NCI-H2081 treated with DMSO at 0.1 percent for 48 hours (cell line): ENCODE data around the gene RWDD4.
"Not testable (repeated sequence)": the region's sequence is repeated elsewhere in the genome, so short reads cannot be mapped to it uniquely, and the experiment has no call there.

Experiments used
- DNase-seq: peaks from one replicate; lab custom pipeline; 2025; lab: John Stamatoyannopoulos, UW

The RWDD4 gene

DNA sequence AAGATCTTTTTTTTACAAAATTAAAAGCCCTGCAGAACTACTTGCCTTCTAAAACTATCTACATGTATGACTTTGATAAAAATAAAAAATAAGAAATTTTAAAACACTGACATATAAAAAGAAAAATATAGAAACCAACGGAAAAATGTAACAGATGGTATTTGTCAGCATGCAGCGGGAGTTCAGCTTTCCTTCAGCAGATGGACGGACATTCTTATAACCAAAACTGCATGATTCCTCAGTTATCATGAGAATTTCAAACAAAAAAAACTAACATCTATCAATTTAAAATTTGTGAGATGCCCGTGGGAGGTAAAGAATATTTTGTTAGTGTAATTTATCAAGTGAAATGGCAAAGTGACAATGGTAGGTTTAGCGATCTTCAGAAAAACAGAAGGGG lies 23.2 kb downstream of the RWDD4 start:
- DNase-seq: no peak

DNA sequence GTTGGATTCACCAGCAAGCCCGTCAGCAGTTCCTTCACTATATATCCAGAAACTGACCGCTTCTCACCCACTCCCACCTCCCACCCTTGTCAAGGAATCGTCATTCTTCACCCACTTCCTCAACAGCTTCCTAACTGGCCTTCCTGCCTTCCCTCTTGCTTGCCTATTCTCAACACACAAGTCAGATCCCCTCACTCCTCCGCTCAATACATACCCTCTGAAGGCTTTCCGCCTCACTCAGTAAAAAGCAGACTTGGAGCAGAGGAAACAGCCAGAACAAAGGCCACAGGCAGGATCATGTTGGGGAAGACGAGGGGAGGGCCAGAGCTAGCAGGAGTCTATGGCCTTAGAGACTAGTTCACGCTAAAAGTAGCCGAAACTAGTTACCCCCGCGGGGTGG lies 23.7 kb downstream of the RWDD4 start:
- DNase-seq: no peak

DNA sequence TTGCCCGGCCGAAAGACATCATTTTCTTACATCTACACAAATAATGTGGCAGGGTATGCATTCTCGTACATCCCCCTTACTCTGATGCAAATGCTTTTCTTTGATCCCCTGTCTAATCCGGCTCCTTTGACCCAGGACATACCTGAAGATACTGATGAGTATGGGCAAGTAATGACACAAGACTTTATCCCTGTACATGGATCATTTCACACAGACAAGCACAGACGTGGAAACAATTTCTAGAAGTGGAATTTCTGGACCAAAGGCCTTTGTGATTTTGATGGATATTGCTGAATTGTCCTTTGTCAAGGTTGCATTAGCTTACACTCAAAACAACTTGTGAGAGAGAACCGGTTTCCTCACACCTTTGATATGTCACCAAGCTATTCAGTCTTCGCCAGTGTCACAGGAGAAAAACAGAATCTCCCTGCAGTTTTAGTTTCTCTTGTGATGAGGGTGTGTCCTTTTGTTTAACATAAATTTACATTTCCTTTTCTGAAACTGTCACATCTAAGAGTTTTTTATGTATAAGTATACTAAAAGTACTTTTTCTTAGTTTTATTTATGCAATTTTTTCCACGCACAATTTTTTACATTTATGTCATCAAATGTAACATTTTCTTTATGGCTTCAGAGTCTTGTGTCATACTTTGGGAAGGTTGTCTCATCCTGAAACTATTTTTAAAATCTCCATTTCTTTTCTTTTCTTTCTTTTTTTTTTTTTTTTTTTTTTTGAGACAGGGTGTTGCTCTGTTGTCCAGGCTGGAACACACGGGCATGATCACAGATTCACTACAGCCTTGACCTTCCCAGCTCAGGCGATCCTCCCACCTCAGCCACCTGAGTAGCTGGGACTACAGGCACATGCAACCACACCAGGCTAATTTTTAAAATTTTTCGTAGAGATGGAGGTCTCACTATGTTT lies 25.2 kb downstream of the RWDD4 start:
- no peak for DNase-seq

DNA sequence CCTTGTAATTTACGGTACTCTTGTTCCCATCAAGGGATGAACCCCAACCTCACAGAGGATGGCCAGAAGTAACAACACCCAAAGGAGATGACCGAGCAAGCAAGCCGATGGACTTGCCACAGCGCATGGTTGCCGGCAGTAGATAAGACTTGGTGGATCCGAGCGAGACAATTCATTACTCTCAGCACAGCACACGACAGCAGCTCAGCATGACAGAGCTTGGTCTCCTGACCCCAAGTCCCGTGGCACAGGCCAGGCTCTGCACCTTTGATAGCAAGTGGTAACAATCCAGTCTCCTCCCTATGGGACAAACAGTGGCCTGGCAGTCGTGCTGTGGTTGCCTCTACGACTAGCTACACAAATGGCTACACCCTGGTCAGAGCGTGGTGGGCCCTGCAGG lies 26.3 kb downstream of the RWDD4 start:
- DNase-seq: no peak

DNA sequence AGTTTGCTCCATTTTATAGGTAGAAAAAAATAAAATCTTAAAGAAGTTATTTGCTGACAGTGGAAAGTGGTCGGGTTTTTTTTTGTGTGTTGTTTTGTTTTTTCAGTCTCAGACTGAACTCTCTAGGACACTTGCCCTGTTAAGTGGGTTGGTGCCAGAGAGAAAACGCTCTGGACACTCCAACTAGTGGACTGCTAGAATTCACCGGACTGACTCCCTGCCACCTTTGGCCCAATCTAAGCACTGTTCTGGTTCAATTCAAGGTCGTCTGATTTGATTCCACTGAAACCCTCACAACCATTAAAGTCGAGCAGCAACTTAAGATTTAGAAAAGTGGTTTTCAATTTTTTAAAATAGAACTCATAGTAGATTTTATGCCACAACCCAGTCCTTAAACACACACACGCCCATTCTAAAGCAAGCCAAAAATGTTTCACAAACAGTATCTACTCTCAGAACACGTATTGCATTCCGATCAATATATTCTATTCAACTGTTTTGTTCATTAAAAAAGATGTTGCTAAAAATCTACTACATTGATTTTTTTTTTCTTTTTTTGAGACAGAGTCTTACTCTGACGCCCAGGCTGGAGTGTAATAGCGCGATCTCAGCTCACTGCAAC lies 27.3 kb downstream of the RWDD4 start:
- DNase-seq: no peak

DNA sequence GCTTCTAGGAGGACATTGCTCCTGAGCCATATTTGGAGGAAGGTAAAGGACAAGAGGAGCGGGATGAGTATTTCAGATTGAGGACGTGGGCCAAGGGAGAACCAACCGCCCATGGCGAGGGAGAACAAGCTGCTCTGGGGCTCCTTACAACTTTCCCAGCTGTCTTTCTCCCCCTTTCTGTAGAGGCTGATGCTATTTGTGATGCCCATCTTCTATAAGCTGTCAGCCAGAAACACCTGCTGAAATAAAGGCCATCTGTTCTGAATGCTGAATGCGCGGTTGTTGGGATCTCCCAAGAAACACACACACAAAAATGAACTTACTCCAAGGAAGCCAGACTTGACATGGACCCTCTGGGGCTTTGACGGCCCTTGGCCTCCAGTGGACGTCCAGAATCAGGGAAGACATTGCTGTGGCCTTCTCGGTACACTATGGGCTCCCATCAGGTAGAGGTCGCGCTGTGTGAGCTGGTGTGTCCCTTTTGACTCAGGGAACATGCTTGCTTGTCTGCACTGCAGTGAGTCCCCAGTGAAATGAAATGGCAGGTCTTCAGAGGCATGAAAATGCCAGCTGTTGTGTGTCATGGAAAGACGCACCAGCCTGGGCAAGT lies 30.9 kb downstream of the RWDD4 start:
- DNase-seq: no peak

DNA sequence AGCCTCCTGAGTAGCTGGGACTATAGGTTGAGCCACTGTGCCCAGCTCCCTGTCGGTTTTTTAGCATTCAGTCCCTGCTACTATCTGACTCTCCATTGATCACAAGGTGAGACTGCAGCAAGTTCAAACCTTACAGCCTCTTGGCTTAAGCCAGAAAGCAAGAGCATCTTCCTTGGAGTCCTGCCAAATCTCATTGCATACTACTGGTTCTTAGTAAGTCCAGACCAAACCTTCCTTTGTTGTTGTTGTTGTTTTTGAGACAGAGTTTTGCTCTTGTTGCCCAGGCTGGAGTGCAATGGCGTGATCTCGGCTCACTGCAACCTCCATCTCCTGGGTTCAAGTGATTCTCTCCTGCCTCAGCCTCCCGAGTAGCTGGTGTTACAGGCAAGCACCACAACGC lies 31.7 kb downstream of the RWDD4 start:
- DNase-seq: not testable (repeated sequence)

DNA sequence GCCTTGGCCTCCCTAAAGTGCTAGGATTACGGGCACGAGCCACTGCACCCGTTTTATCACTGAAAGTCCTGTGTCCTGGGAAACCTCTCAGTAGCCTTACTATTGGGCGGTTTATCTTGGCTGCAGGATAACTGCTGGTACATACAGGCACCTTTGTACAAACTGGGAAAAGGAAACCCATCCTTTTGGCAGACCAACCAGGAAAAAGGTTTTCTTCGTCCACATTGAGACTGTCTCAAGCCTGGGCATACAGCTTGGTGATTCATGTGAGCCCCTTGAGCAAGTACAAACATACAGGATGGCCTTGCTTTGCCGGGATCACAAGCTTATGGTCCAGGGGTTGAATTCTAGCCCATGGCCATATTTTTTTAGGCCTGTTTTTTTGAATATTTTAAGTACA lies 32.8 kb downstream of the RWDD4 start:
- no peak for DNase-seq

DNA sequence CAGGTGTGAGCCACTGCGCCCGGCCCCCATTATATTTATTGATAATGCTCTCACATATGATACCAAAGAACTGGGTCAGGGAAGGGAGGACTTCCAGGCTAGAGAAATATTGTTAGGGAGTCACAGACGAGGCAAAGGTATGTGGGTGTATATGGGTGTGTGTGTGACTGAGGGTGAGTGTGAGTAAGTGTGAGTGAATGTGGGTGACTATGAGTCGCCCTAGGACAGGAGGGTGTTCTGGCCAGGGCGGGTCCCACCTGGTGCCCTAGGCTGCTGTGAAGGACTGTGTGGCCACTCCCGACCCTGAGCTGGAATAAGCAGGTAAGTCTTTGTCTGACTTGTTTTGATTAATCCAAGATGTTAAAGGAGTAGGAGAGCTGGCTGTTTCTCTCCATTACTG lies 34.4 kb downstream of the RWDD4 start:
- DNase-seq: no peak

DNA sequence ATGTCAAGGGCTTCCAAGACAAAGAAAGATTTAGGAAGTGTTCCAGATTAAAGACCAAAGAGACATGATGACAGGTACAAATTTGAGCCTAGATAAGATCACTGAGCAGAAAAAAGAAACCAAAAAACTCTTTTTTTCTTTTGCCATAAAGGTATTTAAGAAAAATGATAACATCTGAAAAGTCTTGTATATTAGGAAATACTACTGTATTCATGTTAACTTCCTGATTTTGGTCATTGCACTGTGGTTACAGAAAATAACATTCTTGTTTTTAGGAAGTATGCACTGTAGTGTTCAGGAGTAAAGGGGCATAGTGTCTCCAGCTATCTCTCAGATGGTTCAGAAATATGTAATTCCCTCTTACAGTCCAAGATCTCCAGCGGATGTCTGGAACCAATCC lies 37.1 kb downstream of the RWDD4 start:
- DNase-seq: no peak

DNA sequence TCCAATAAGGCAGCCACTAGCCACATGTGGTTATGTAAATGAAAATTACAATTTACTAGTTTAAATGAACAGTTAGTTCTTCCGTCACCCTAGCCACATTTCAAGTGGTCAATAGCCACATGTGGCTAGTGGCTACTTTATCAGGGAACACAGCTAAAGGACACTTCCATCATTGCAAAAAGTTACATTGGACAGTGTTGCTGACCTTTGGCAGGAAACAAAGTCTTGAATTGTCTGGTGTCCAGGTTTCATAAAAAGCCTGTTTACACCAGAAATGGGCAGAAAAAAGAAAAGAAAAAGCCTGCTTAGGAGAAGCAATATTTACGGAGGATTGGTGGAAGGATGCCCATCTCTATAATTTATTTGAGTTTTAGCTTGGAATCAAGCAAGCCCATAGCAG lies 38.6 kb downstream of the RWDD4 start:
- no peak for DNase-seq

DNA sequence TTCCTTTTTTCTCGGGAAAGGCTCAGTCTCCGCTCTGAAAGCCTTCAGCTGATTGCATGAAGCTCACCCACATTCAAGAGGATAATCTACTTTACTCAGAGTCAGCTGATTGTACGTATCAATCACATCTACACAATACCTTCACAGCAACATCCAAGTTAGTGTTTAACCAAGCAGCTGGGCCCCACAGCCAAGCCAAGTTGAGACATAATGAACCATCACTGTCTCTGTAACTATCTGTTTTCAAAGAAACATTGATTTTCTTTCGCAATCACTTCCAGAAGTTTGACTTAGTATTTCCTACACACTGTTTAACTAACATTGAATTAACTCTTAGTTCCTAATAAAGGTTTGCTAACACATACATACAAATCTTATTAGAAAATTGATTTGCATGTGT lies 40.3 kb downstream of the RWDD4 start:
- DNase-seq: no peak

DNA sequence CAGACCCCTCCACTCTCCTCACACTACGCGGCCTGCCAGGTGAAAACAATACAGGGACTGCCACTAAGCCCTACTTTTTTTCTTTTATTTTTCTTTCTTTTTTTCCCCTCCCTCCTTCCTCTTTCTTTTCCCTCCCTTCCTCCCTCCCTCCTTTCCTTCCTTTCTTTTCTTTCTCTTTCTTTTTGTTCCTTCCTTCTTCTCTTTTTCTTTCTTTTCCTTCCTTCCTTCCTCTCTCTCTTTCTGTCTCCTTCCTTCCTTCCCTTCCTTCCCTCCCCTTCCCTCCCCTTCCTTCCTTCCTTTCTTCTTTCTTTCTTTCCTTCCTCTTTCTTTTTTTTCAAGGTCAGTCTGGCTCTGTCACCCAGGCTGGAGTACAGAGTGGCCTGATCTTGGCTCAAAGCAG lies 41.9 kb downstream of the RWDD4 start:
- no peak for DNase-seq

DNA sequence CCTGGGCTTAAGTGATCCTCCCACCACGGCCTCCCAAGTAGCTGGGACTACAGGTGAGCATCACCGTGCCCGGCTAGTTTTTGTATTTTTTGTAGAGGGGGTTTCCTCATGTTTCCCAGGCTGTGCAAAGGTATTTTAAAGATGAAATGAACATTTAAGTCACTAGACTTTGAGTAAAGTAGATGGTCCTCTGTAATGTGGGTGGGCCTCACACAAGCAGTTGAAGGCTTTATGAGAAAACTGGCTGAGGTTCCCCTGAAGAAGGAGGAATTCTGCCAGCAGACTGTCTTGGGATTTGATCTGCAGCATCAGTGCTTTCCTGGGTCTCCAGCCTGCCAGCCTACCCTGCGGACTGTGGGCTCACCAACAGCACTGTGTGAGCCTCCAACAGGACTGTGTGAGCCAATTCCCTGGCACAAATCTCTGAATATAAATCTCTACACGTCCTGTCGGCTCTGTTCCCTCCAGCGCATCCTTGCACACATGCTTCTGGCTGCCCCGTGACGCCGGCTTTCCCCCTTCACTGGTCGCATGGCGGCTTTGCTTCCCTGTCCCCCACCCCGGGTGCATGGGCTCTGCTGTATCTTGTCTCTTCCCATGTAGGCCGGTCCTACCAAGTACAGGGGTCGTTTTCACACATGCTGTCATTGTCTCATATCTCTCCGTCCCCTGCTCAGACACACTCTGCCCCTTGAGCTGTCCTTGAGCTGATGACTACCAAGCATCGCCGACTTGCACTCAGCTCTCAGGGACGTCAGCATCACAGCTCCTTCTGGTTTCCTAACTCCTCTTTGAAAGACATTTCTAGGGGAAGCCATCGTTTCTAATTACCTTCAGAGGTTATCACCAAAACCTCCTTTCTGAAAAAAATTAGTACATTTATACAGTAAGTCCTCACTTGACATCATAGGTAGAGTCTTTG lies 46.4 kb downstream of the RWDD4 start:
- DNase-seq: no peak

DNA sequence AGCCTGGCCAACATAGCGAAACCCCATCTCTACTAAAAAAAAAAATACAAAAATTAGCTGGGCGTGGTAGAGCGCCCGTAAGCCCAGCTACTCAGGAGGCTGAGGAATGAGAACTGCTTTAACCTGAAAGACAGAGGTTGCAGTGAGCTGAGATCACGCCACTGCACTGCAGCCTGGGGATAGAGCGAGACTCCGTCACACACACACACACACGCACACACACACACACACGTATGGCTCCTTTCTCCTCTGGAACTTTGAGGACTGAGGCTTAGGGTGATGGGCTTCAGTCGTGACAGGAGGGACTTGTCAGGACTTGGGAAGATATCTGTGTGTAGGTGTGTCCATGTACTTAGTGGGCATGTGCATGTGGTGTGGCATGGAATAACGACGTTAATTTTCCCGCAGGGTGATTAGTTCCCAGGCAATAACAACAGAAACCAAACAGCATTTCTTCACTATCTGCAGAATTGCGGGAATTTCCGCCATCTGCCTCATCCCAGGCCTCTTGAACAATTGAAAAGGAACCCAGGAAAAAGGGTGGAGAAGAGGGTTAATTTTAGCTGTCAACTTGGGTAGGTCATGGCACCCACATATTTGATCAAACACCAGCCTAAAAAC lies 47.7 kb downstream of the RWDD4 start:
- no peak for DNase-seq

DNA sequence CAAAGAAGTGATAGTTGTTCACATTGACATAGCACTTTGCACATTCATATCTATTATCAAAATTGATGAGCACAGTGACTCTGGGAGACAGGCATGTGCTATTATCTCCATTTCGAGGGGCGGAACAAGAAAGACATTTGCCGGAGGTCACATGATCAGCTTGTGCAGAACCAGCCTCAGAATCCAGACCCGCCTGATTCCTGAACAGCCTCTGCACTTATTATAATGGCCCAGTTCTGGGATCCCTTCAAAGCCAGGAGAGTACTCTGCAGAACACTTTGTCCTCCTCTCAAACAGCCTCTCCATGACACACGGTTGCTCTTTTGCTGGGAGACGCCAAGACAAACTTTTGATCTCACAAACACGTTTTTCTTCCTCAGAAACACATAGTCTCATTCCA lies 48.4 kb downstream of the RWDD4 start:
- DNase-seq: no peak

DNA sequence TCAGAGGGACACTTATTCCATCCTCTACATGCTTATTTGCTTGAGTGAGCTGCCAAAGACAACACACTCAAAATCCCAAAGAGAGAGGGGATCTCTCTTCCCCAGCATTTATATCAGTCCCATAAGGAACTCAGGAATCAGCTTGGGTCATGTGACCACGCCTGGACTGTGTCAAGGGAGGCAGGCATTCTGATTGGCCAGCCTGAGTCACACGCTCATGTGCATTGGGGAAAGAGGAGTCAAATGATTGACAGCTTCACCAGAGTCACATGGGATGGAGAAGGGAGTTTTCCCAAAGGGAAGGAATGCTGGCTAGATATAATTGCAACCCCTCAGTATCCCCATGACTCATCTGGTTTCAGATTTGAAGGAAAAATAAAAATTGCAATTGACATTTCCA lies 49.0 kb downstream of the RWDD4 start:
- no peak for DNase-seq

DNA sequence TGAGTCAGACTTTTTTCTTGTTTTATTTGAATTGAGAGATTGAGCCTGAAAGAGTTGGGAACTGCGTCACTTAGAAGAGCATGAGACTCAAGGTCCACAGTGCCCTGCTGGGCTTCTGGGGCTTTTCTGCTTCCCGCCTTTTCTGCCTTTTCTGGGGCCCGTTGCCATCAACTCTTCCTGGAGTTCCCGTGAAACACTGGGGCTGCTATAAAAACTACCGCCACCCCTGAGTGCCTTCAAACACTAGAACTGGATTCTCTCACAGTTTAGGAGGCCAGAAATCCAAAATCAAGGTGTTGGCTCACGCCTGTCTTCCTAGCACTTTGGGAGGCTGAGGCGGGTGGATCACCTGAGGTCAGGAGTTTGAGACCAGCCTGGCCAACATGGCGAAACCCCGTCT lies 49.8 kb downstream of the RWDD4 start:
- DNase-seq: no peak

DNA sequence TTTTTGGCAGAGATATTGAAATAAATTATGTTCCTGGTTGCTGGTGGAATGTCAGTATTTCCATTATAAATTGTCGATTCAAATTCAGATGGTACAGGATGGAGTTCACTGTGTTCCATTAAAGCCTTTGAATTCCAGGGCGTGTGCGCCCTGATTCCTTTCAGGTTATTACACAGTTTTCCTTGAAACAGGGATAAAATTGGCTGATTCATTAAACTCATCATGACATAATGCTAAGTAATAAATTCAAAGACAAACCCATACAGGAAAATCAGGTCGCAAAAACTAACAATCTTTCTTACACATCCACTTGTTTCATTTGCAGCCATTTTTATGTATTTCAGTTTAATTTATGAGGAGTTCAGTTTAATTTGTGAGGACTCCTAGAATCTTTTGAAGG lies 51.1 kb downstream of the RWDD4 start:
- no peak for DNase-seq

DNA sequence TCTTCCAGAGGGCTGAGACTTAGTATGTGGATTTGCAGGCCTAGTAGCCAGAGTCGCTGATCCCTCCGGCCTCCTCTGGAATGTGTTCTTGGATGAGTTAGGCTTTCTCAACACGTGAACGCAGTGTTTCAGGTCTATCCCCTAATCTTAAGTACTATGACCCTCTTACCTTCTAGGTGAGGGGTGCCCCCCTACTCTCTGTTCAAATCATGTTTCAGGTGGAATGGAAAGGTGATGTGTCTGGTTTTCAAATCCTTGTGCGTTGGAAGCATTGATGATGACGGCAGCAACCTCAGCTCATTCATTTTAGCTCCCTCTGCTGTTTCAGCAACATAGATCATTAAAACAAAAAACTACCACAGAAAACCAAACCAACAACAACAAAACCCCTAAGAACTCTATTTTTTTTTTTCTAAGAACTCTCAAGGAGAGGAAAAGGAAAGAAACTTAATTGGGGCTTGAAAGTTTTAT lies 56.4 kb downstream of the RWDD4 start:
- no peak for DNase-seq

DNA sequence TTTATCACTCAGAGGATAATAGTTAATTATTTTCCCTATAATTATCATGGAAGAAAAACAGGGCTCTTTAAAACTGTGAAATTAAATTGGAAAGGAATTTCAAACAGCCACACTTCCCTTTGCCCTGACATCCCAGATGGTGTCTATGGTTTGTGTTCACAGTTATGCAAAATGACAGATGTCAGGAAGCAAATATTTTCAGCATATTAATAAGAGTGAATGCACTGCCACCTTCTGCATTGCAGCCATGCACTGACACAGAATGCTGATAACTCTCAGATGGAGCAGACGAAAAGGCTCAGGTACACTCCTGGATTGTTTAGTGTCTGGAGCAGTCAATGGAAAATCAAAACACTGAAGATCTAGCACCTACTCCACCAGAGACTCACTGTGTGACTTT lies 57.6 kb downstream of the RWDD4 start:
- DNase-seq: no peak
